HL-60 (cell line): ENCODE measurements around the gene MGAT4A.

ENCODE experiments used
- DNase-seq, 2 experiments: peaks; one replicate each; pipeline ENCODE4 v3.0.0-alpha.2; 2010 to 2020; ENCODE audit warnings: low read depth in 1 of 2, low spot score in 1 of 2
- H3K27ac ChIP-seq: fragments of 250-450 bp; sonication (Bioruptor Pico); replicated peaks from 2 replicates; pipeline ENCODE4 v1.5.1; 2020; ENCODE audit warnings: mild to moderate bottlenecking, moderate library complexity
- H3K27me3 ChIP-seq: fragments of 250-450 bp; sonication (Bioruptor Pico); 2 replicates; pipeline ENCODE4 v1.5.1; 2021; ENCODE audit warnings: mild to moderate bottlenecking, moderate library complexity; ENCODE audit not compliant: insufficient read depth, poor library complexity, severe bottlenecking
- H3K4me3 ChIP-seq: replicated peaks from 2 replicates; pipeline ENCODE4 v1.5.1; 2011; ENCODE audit warnings: mild to moderate bottlenecking, control low read depth, low read length; ENCODE audit not compliant: insufficient read depth
- CTCF ChIP-seq: IDR thresholded peaks from one replicate; pipeline ENCODE4 v1.5.1; 2011; ENCODE audit warnings: low read length, control low read depth, inconsistent platforms; ENCODE audit not compliant: insufficient read depth
- GABPA ChIP-seq: IDR thresholded peaks from 2 replicates; pipeline ENCODE4 v1.6.1; 2012; ENCODE audit warnings: low read depth
- POLR2AphosphoS5 ChIP-seq: IDR thresholded peaks from 2 replicates; pipeline ENCODE4 v1.6.1; 2012; ENCODE audit warnings: low read depth
- SPI1 ChIP-seq: IDR thresholded peaks from 2 replicates; pipeline ENCODE4 v1.6.1; 2012; ENCODE audit warnings: low read depth, mild to moderate bottlenecking, borderline replicate concordance
- TF ChIP-seq, protein P1 (sequence below): IDR thresholded peaks from 2 replicates; pipeline ENCODE4 v1.6.1; 2012; ENCODE audit warnings: low read depth; ENCODE audit not compliant: insufficient replicate concordance

MGAT4A gene

GRCh38 chr2:98685930-98686887 lies 44.7 kb downstream of the MGAT4A start:
- TF ChIP-seq CTCF (no peak), POLR2AphosphoS5 (no peak), SPI1 (no peak), GABPA (no peak)
- TF ChIP-seq, protein P1, sequence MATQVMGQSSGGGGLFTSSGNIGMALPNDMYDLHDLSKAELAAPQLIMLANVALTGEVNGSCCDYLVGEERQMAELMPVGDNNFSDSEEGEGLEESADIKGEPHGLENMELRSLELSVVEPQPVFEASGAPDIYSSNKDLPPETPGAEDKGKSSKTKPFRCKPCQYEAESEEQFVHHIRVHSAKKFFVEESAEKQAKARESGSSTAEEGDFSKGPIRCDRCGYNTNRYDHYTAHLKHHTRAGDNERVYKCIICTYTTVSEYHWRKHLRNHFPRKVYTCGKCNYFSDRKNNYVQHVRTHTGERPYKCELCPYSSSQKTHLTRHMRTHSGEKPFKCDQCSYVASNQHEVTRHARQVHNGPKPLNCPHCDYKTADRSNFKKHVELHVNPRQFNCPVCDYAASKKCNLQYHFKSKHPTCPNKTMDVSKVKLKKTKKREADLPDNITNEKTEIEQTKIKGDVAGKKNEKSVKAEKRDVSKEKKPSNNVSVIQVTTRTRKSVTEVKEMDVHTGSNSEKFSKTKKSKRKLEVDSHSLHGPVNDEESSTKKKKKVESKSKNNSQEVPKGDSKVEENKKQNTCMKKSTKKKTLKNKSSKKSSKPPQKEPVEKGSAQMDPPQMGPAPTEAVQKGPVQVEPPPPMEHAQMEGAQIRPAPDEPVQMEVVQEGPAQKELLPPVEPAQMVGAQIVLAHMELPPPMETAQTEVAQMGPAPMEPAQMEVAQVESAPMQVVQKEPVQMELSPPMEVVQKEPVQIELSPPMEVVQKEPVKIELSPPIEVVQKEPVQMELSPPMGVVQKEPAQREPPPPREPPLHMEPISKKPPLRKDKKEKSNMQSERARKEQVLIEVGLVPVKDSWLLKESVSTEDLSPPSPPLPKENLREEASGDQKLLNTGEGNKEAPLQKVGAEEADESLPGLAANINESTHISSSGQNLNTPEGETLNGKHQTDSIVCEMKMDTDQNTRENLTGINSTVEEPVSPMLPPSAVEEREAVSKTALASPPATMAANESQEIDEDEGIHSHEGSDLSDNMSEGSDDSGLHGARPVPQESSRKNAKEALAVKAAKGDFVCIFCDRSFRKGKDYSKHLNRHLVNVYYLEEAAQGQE = no peak
- H3K4me3 ChIP-seq = no peak overlapping the region
- DNase-seq = no peak
- H3K27me3 ChIP-seq = no peaks in the 10 kb centered on the region
- H3K27ac ChIP-seq = no peak overlapping the region

- TF ChIP-seq SPI1 (no peak), GABPA (no peak), CTCF (no peak), POLR2AphosphoS5 (no peak)
- TF ChIP-seq, protein P1 = no peak
Observed at GRCh38 chr2:98683728-98684127, 47.2 kb downstream of the MGAT4A start.

GRCh38 chr2:98676742-98677141 lies 54.2 kb downstream of the MGAT4A start:
- H3K27ac ChIP-seq = no peak overlapping the region
- DNase-seq = no peak
- TF ChIP-seq GABPA (no peak), CTCF (no peak), SPI1 (no peak), POLR2AphosphoS5 (no peak)
- TF ChIP-seq, protein P1 = no peak
- H3K27me3 ChIP-seq = no peaks in the 10 kb centered on the region
- no peak overlapping the region for H3K4me3 ChIP-seq

More at GRCh38 chr2:98683728-98684127, 47.2 kb downstream of the MGAT4A start:
- no peaks in the 10 kb centered on the region for H3K27me3 ChIP-seq
- H3K27ac ChIP-seq = no peak overlapping the region
- DNase-seq = no peak
- no peak overlapping the region for H3K4me3 ChIP-seq
